Activated CD4-positive, alpha-beta memory T cell treated with anti-CD3 and anti-CD28 coated beads, Interleukin-2, amount 10 ng/mL, durations not matched to agents 7 days and 5 days (primary cell): ENCODE results near the gene MS4A2. TPM values are rescaled to one million over a fixed set of nuclear protein-coding genes. Genes with fewer than 3 reads are reported as not detected.
"Not testable (repeated sequence)": the region's sequence is repeated elsewhere in the genome, so short reads cannot be mapped to it uniquely, and the experiment has no call there.

ENCODE experiments used
- CTCF ChIA-PET: fragments of 350-600 bp; sonication (Branson Sonifier 250); formaldehyde crosslinking; loops from one replicate; lab custom pipeline; 2021; ENCODE audit warnings: antibody characterized with exemption, inconsistent platforms; lab: Charles Lee
- POLR2A ChIA-PET: fragments of 350-600 bp; sonication (Branson Sonifier 250); formaldehyde crosslinking; loops from one replicate; lab custom pipeline; 2021; ENCODE audit warnings: antibody characterized with exemption; lab: Charles Lee
- DNase-seq: peaks from one replicate; pipeline ENCODE4 v3.0.0-alpha.2; 2020
- H3K27ac Mint-ChIP-seq: one replicate; pipeline ENCODE4 v1.8.0; 2021; ENCODE audit warnings: mild to moderate bottlenecking, mixed read lengths
- H3K27me3 Mint-ChIP-seq: one replicate; pipeline ENCODE4 v1.8.0; 2021; ENCODE audit warnings: mixed read lengths
- H3K36me3 Mint-ChIP-seq: one replicate; pipeline ENCODE4 v1.8.0; 2021; ENCODE audit warnings: low read depth, mixed read lengths
- H3K4me1 Mint-ChIP-seq: one replicate; pipeline ENCODE4 v1.8.0; 2021; ENCODE audit warnings: mixed read lengths
- H3K4me3 Mint-ChIP-seq: one replicate; pipeline ENCODE4 v1.8.0; 2021; ENCODE audit warnings: mild to moderate bottlenecking, mixed read lengths
- H3K9me3 Mint-ChIP-seq: one replicate; pipeline ENCODE4 v1.8.0; 2021; ENCODE audit warnings: mixed read lengths
- total RNA-seq, 2 experiments: library from RNA; stranded (reverse); gene quantifications; one replicate each; pipeline ENCODE4 v1.2.3, GENCODE V29; 2021

Gene MS4A2
- total RNA-seq, 2 experiments from 2014 or later = not detected

GRCh38 chr11:60078745-60079144, 9.7 kb upstream of the MS4A2 start:
- H3K4me1 Mint-ChIP-seq = no peaks in the 10 kb centered on the region
- H3K9me3 Mint-ChIP-seq = no peaks in the 10 kb centered on the region
- CTCF ChIA-PET = no interaction called here
- DNase-seq = no peak
- peaks cover 8% of the 10 kb centered on the region for H3K27me3 Mint-ChIP-seq
- H3K36me3 Mint-ChIP-seq = no peaks in the 10 kb centered on the region
- H3K4me3 Mint-ChIP-seq = no peak overlapping the region
- H3K27ac Mint-ChIP-seq = no peak overlapping the region
- POLR2A ChIA-PET = no interaction called here

- Mint-ChIP-seq H3K27me3 (peaks cover 11% of the 10 kb centered on the region), H3K4me3 (no peak overlapping the region), H3K4me1 (no peaks in the 10 kb centered on the region), H3K27ac (no peak overlapping the region), H3K9me3 (no peaks in the 10 kb centered on the region), H3K36me3 (no peaks in the 10 kb centered on the region)
- no peak for DNase-seq
- CTCF ChIA-PET = no interaction called here
- POLR2A ChIA-PET = no interaction called here
These were observed 7.9 kb upstream of the MS4A2 start for GRCh38 chr11:60080535-60080934.

DNA sequence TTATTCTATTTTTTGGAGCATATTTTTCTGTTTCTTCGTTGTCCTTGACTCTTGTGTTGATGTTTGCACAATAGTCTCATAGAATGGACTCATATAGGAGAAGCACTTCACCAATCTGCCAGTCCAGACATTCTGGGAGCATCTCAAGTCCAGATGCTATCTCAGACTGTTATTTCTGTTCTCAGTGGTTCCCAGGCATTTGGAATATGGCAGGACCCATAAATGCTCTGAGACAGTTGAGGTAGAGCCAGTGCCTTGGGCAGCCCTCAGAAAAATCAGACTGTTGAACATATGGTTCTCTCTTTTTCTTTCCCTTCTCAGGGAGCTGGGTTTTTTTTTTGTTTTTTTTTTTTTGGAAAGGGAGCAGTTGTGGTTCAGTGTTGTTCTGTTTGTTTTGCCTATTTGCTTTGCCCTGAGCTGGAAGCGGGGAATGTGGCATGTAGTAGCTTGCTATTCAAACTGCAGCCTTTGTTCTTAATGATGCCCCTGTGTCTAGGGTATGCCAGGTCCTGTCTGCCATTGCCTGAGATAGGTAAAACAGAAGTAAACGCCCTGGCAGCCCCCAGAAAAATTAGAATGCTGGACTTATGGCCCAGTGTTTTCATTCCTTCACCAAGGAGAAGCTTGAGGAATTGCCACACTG, 3.7 kb upstream of the MS4A2 start:
- no peaks in the 10 kb centered on the region for H3K4me1 Mint-ChIP-seq
- H3K9me3 Mint-ChIP-seq = no peaks in the 10 kb centered on the region
- H3K27ac Mint-ChIP-seq = no peak overlapping the region
- POLR2A ChIA-PET = no interaction called here
- H3K36me3 Mint-ChIP-seq = no peaks in the 10 kb centered on the region
- peaks cover 14% of the 10 kb centered on the region for H3K27me3 Mint-ChIP-seq
- CTCF ChIA-PET = no interaction called here
- no peak for DNase-seq
- H3K4me3 Mint-ChIP-seq = no peak overlapping the region

- no peak for DNase-seq
- H3K4me3 Mint-ChIP-seq = no peak overlapping the region
- ChIA-PET CTCF (no interaction called here), POLR2A (no interaction called here)
- peaks cover 14% of the 10 kb centered on the region for H3K27me3 Mint-ChIP-seq
- H3K4me1 Mint-ChIP-seq = no peaks in the 10 kb centered on the region
- H3K9me3 Mint-ChIP-seq = no peaks in the 10 kb centered on the region
- no peak overlapping the region for H3K27ac Mint-ChIP-seq
- H3K36me3 Mint-ChIP-seq = no peaks in the 10 kb centered on the region
These were observed 2.6 kb upstream of the MS4A2 start for GRCh38 chr11:60085909-60086308.

DNA sequence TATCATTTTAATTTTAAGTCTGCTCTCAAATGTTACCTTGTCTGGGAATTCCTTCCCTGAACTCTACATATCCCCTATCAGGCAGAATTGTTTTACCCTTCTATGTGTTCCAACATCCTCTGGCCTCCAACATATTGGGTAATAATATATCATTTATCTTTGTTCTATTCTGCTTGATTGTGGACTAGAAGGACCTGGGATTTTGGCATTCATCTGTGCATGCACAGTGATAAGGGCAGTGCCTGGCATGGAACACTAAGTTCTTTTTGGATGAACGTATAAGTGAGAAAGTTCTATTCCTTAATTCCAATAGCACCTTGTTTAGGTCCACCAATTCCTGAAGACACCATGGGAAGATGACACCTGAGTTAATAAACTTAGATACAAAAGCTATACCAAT, 1.2 kb upstream of the MS4A2 start:
- POLR2A ChIA-PET = no interaction called here
- CTCF ChIA-PET = no interaction called here
- no peak for DNase-seq
- Mint-ChIP-seq H3K4me3 (no peak overlapping the region), H3K36me3 (no peaks in the 10 kb centered on the region), H3K27ac (no peak overlapping the region), H3K9me3 (no peaks in the 10 kb centered on the region), H3K27me3 (peaks cover 13% of the 10 kb centered on the region), H3K4me1 (no peaks in the 10 kb centered on the region)

GRCh38 chr11:60095477-60096120, 7.1 kb downstream of the MS4A2 start:
- Mint-ChIP-seq H3K4me1 (no peaks in the 10 kb centered on the region), H3K27me3 (no peaks in the 10 kb centered on the region), H3K4me3 (no peak overlapping the region), H3K9me3 (no peaks in the 10 kb centered on the region), H3K27ac (no peak overlapping the region), H3K36me3 (no peaks in the 10 kb centered on the region)
- no peak for DNase-seq
- ChIA-PET CTCF (no interaction called here), POLR2A (no interaction called here)

DNA sequence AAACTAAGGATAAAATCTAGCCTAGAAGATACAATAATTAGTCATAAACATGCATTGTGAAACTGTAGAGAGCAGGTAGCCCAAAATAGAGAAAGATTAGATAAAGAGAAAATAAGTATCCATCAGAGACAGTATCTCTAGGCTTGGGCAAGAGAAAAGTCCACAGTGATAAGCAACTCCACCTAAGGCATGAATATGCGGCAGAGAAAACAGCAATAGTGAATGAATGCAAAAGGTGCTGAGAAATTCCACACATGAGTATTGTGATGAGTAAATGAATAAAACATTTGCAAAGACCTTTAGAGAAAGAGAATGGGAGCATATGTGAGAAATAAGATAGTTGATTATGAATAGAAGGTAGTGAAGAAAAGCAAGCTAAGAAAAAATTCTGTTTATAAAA, 8.7 kb downstream of the MS4A2 start:
- H3K9me3 Mint-ChIP-seq = no peaks in the 10 kb centered on the region
- no peak overlapping the region for H3K27ac Mint-ChIP-seq
- DNase-seq = no peak
- H3K36me3 Mint-ChIP-seq = no peaks in the 10 kb centered on the region
- POLR2A ChIA-PET = no interaction called here
- H3K4me3 Mint-ChIP-seq = no peak overlapping the region
- CTCF ChIA-PET = no interaction called here
- no peaks in the 10 kb centered on the region for H3K4me1 Mint-ChIP-seq
- no peaks in the 10 kb centered on the region for H3K27me3 Mint-ChIP-seq

DNA sequence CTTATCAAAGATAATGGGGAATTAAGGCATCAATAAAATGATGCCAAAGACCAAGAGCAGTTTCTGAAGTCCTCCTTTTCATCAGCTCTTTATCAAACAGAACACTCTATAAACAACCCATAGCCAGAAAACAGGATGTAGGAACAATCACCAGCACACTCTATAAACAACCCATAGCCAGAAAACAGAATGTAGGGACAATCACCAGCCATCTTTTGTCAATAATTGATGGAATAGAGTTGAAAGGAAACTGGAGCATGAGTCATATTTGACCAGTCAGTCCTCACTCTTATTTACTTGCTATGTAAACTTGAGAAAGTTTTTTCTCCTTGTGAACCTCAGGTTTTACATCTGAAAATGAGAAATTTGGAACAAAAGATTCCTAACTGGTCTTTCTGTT, 10.0 kb downstream of the MS4A2 start:
- no peaks in the 10 kb centered on the region for H3K27me3 Mint-ChIP-seq
- no peaks in the 10 kb centered on the region for H3K4me1 Mint-ChIP-seq
- no peak overlapping the region for H3K4me3 Mint-ChIP-seq
- POLR2A ChIA-PET = no interaction called here
- H3K27ac Mint-ChIP-seq = no peak overlapping the region
- no peaks in the 10 kb centered on the region for H3K9me3 Mint-ChIP-seq
- DNase-seq = no peak
- CTCF ChIA-PET = no interaction called here
- H3K36me3 Mint-ChIP-seq = no peaks in the 10 kb centered on the region

GRCh38 chr11:60100516-60100915, 12.1 kb downstream of the MS4A2 start:
- Mint-ChIP-seq H3K9me3 (no peaks in the 10 kb centered on the region), H3K27me3 (peaks cover 1% of the 10 kb centered on the region), H3K4me1 (no peaks in the 10 kb centered on the region), H3K27ac (no peak overlapping the region), H3K4me3 (no peak overlapping the region), H3K36me3 (no peaks in the 10 kb centered on the region)
- POLR2A ChIA-PET = no interaction called here
- CTCF ChIA-PET = interaction anchor here (0.7 kb wide), 1 partner anchor 278 kb away, joined by 4 read pairs; no protein-coding TSS in a partner anchor
- DNase-seq = no peak

DNA sequence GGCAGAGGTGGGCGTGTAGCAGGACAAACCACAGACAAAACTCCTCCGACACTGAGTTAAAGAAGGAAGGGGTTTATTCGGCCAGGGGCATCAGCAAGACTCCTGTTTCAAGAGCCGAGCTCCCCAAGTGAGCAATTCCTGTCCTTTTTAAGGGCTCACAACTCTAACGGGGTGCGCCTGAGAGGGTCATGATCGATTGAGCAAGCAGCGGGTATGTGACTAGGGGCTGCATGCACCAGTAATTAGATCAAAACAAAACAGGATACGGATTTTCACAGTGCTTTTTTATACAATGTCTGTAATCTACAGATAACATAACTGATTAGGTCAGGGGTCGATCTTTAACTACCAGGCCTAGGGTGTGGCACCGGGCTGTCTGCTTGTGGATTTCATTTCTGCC, 12.9 kb downstream of the MS4A2 start:
- H3K27me3 Mint-ChIP-seq, CTCF ChIA-PET, H3K4me3 Mint-ChIP-seq, POLR2A ChIA-PET, H3K36me3 Mint-ChIP-seq, H3K27ac Mint-ChIP-seq, H3K4me1 Mint-ChIP-seq, DNase-seq, H3K9me3 Mint-ChIP-seq: not testable (repeated sequence)

GRCh38 chr11:60104471-60105115, 16.1 kb downstream of the MS4A2 start:
- H3K36me3 Mint-ChIP-seq, H3K9me3 Mint-ChIP-seq, CTCF ChIA-PET, POLR2A ChIA-PET, H3K27ac Mint-ChIP-seq, DNase-seq, H3K27me3 Mint-ChIP-seq, H3K4me3 Mint-ChIP-seq, H3K4me1 Mint-ChIP-seq: not testable (repeated sequence)

DNA sequence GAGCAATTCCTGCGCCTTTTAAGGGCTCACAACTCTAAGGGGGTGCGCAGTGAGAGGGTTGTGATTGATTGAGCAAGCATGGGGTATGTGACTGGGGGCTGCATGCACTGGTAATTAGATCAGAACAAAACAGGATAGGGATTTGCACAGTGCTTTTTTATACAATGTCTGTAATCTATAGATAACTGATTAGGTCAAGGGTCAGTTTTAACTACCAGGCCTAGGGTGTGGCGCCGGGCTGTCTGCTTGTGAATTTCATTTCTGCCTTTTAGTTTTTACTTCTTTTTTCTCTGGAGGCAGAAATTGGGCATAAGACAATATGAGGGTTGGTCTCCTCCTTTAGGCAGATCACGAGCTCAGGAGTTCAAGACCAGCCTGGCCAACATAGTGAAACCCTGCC, 20.2 kb downstream of the MS4A2 start:
- H3K27ac Mint-ChIP-seq, H3K4me1 Mint-ChIP-seq, H3K36me3 Mint-ChIP-seq, POLR2A ChIA-PET, DNase-seq, H3K9me3 Mint-ChIP-seq, H3K4me3 Mint-ChIP-seq, CTCF ChIA-PET, H3K27me3 Mint-ChIP-seq: not testable (repeated sequence)

- no peak overlapping the region for H3K27ac Mint-ChIP-seq
- no peaks in the 10 kb centered on the region for H3K9me3 Mint-ChIP-seq
- H3K36me3 Mint-ChIP-seq = no peaks in the 10 kb centered on the region
- ChIA-PET CTCF (no interaction called here), POLR2A (no interaction called here)
- DNase-seq = no peak
- H3K4me1 Mint-ChIP-seq = no peaks in the 10 kb centered on the region
- peaks cover 3% of the 10 kb centered on the region for H3K27me3 Mint-ChIP-seq
- H3K4me3 Mint-ChIP-seq = no peak overlapping the region
These were observed 23.3 kb downstream of the MS4A2 start for GRCh38 chr11:60111793-60112192.
